T follicular helper cell (primary cell): ENCODE results near the gene GRIN2A.

Source experiments
- DNase-seq: peaks from one replicate; pipeline ENCODE4 v3.0.0-alpha.2; 2020; ENCODE audit warnings: low read depth

GRIN2A gene

DNA sequence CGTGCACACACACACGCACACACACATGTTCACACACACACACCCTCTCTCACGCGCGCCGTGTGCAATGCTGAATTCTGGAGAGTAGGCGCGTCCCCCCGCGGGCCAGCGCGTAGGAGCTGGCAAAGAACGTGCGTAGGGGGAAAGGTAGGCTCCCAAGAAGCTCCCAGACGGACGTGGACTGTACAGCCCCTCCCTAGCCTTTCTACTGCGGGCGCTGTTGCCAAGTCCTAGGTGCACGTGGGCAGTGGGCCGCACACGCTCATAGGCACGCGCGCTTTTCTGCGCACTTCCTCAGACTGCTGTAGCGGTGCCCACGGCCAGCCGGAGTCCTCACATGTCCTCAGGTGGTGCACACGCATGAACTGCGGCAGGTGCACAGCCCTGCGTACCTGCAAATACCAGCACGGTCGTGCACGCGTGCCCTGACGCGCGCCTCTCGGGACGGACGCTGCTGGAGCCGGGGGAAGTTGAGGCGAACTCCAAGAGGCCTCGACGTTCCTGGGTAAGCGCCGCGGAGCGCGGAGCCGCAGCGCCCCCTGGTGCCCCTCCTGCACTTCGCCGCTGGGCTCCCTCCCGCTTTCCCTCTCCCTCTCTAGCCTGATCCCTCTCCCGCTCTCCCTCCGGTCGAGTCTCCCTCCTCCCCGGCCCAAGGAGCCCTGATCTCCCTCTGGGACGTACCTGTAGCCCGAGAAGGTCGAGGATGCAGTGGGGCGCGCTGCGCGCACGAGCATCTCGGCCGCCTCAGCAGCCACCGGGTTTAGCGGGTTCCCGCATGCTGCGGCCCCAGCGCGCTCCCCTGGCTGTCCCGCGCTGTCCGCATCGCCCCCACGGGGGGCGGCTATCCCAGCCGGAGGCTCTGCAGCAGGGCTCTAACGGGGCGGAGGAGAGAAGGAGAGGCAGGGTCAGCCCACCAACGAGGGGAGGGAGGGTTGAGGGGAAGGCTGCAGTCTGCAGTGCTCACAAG, 749 bp downstream of the GRIN2A start:
- no peak for DNase-seq

- DNase-seq, result no peak
Measured at GRCh38 chr16:10180771-10181163, 1.5 kb downstream of the GRIN2A start.

GRCh38 chr16:10180042-10180770, 2.0 kb downstream of the GRIN2A start:
- DNase-seq, result no peak

DNA sequence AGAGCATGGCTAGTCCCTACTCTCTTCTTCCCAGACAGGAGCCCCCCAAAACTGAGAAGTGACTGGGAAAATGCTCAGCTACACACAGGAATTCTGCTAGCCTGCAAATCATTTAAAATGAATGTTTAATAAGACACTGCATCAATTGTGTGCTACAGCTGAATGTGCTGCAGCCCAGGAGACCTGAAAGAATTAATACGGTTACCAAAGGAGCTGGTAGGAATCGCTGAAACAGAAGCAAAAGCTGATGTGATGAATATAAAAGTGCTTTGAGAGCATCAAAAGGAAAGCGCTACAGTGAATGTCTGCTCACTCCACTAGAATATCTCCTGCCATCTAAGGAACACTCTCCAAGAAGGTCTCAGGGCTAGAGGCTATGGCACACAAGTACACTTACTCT, 3.7 kb downstream of the GRIN2A start:
- no peak for DNase-seq

GRCh38 chr16:10178080-10178479, 4.1 kb downstream of the GRIN2A start:
- DNase-seq, result no peak

- no peak for DNase-seq
Measured at GRCh38 chr16:10172848-10173655, 9.2 kb downstream of the GRIN2A start.

DNA sequence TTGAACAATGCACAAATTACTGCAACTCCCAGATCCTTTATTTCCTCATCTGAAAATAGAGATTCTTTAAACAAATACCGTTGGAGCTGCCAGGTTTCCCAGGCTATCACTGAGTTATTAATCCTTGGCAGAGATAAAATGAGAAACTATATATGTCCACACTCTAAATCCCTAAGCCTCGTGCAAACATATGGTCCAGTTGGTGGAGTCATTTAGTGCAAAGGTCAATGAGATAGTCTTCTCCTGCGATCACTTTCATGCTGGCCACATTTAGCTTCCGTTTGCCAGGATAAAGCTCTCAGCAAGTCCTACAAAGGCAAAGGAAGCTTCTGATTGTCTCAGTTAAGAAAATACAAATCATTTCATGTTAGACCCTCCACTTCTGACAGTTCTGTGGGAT, 11.0 kb downstream of the GRIN2A start:
- DNase-seq, result no peak

DNA sequence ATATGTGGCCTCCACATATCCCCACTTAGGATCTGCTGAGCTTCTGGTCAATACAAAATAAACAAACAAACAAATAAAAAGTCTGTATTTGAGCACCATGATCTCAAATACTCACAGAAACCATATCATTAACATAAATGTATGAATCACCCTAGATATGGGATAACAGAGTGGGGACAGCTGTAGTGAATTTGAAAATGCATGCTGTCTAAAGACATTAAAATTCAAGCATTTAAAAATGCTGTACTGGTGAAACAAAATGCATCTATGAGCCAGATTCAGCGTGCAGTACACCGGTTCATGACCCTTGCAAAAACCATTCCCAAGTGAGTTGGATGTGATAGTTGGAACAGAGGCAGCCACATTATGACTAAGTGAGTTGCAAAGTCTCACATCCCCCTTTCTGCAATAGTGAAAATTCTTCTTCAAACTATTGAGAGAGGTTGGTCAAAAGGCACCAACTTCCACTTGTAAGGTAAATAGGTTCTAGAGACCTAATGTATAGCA, 12.3 kb downstream of the GRIN2A start:
- no peak for DNase-seq

DNA sequence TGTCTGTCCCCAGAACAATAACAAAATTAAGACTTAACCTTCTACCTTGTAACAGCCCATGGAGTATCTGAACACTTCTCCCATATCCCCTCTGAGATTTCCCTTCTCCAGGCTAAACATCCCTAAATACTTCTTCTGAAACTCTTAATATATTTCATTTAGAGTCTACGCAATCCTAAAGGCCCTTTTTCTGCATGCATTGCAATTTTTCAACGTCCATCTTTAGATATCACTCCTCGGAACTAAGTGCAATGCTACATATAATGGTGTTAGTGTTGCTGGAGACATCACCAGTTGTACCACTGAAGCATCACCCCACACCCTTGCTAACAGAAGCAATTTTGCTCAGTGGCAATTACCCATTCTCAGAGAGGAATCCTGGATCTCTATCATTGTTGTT, 13.2 kb downstream of the GRIN2A start:
- DNase-seq, result no peak

GRCh38 chr16:10168258-10168657, 14.0 kb downstream of the GRIN2A start:
- DNase-seq, result no peak

GRCh38 chr16:10165643-10166042, 16.6 kb downstream of the GRIN2A start:
- DNase-seq, result no peak

DNA sequence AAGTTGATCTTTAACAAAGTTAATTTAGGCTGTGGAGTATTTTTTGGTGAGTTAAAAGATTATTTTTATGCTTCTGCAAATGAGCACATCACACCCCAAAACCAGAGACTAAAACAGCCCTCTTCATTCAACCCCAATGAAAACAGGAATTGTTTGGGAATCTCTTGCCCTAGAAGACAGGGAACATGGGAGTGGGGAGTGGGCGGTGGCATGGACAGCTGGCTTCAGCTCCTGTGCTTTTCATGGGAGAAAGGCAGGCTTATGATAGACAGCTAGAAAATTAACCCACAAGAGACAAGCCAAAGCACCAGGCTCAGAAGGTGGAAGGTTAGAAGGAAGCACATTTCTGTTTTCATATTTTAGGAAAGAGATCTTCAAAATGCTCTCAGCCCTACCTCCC, 19.2 kb downstream of the GRIN2A start:
- DNase-seq, result no peak

DNA sequence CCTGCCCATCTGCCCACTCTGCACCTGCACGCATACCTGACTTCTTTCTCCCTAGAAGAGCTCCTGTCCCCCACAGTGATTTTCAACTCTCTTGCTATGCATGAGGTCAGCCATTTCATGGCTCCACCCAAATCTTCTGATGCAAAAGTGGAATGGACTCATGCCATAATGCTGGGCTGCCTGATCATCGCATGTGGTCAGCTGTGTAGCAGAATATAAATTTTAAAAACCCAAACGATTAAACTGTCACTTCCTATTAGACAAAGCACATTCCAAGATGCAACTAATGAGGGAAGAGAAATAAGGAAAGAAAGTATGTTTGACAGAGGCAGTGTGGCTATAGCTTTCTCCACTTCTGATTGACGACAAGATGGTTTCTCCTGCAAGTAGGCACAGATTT, 26.1 kb downstream of the GRIN2A start:
- DNase-seq, result no peak

GRCh38 chr16:10154389-10154788, 27.8 kb downstream of the GRIN2A start:
- DNase-seq, result no peak

GRCh38 chr16:10153985-10154384, 28.2 kb downstream of the GRIN2A start:
- no peak for DNase-seq

- no peak for DNase-seq
Measured at GRCh38 chr16:10151718-10152117, 30.5 kb downstream of the GRIN2A start.

DNA sequence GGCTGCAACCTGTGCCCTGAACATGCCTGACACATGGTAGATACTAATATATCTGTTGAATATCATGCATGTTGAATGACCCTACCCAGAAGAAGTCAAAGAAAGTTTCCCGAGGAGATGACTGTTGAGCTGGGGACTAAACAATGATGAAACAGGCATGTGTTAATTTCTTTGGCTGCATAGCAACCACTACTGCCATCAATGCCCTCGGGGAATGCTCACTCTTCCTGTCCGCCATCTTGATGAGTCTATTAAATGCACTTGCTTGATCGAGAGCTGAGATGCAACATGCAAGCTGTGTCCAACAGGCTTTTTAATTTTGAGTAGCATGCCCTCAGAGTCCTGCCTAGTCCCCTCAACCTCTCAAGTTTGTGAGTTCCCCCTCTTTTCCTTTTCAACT, 31.3 kb downstream of the GRIN2A start:
- DNase-seq, result no peak

GRCh38 chr16:10145542-10146035, 36.6 kb downstream of the GRIN2A start:
- no peak for DNase-seq

GRCh38 chr16:10141671-10142070, 40.6 kb downstream of the GRIN2A start:
- no peak for DNase-seq

DNA sequence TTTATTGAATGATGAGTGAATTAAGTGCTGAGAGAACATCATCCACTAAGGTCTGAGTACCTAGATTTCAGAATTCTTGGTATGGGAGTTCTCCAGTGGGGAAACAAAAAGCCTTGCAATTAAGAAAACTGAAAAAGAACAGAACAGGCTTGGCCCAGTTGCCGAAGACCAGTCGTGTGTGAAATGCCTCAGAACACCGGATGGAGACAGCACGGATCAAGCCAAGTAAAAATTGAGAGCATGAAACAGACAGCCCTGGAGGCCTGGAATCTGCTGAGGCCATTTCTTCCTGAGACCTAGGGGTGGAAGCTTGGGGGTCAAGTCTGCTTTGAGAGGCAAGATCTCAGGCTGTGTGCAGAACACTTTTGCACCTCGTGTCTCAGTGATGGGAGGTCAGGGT, 43.3 kb downstream of the GRIN2A start:
- no peak for DNase-seq

- DNase-seq, result no peak
Measured at GRCh38 chr16:10137341-10137740, 44.9 kb downstream of the GRIN2A start.

- no peak for DNase-seq
Measured at GRCh38 chr16:10136916-10137315, 45.3 kb downstream of the GRIN2A start.
